K562 treated with DMSO at 1 percent for 12 hours (cell line): ENCODE data around the gene TMEM45B. TPM values are rescaled to one million over a fixed set of nuclear protein-coding genes. Genes with fewer than 3 reads are reported as not detected.

ENCODE experiments used
- total RNA-seq: library from RNA; unstranded; fragments of 300-600 nt; gene quantifications from 2 replicates; pipeline ENCODE4 v1.2.3, GENCODE V29; 2022; ENCODE audit not compliant: insufficient read depth

Gene TMEM45B
- total RNA-seq, result not detected in 2 replicates

GRCh38 chr11:129815596-129816461 lies at the start of gene TMEM45B:
TSS of gene TMEM45B (plus strand) at chr11:129815848. CDS start at chr11:129852483, 36,635 bp downstream.

GRCh38 chr11:129895126-129896041 lies 79.7 kb downstream of the TMEM45B start, which contains the start of gene NFRKB:
TSS of gene NFRKB (minus strand) at chr11:129895578. CDS start at chr11:129892849, 2,729 bp downstream.

Other genes starting within 250 kb of the TMEM45B start
- gene NFRKB, start 79.7 kb downstream of the TMEM45B start, total RNA-seq, result 7.9 and 34.9 TPM in 2 replicates
- 0.64 and 4.6 TPM in 2 replicates for gene PRDM10, start 187.0 kb downstream of the TMEM45B start, total RNA-seq